Measurements from ENCODE around the gene USP38.

GRCh38 chr4:143185253-143186107 lies 763 bp downstream of the USP38 start:
- no peak for TF ChIP-seq EZH2 (IDR thresholded peaks at IDR 0.05; ENCODE audit: insufficient read depth, low read length)
- no peak for TF ChIP-seq CTCF (IDR thresholded peaks at IDR 0.05; ENCODE audit: insufficient read depth, low read depth, low read length)
